Stimulated activated CD8-positive, alpha-beta memory T cell treated with anti-CD3 and anti-CD28 coated beads, Interleukin-4, amount 100 ng/mL, for 4 hours (primary cell): ENCODE results near the gene SLC2A8.

Experiments
- DNase-seq, 2 donors: peaks; one replicate each; pipeline ENCODE4 v3.0.0-alpha.2; 2020; ENCODE audit warnings: low read depth in 2 of 2, low spot score in 1 of 2

SLC2A8 gene

DNA sequence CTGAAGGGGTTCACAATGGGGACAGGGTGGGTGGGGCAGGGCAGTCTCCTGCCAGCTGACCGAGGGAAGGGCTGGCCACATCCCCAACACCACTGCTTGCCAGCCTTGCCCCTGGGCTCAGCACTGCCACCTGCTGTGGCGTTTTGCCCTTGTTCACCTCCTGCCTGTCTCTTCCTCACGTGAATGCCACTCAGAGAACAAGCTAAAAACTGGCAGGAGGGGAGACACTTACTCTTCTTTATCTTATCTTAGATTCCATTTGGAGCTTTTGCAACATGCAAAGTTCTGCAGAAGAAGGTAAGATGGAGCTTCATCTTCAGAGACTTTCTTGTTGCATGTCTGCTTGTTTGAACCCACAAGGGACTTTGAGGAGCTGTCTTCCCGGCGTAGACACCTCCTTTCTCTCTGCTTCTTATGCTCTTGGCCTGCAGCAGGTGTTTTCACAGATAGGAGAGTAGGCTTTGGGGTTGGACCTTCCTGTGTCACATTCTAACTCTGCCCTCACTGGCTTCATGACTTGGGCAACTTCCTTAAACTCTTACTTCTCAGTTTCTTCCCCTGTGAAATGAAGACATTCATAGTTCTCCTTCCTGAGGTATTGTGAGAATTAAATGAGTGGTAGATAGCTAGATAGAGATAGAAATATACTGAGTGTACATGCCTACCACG lies 58.5 kb downstream of the SLC2A8 start:
- DNase-seq, result no peak

GRCh38 chr9:127457191-127457878 lies 60.4 kb downstream of the SLC2A8 start:
- DNase-seq, result no peak
